LNCAP (cell line): ENCODE data around the gene TRABD.

Experiments used
- TF ChIP-seq, protein P1 (sequence below): fragments of 450-650 bp; IDR thresholded peaks from 2 replicates; pipeline ENCODE4 v1.5.1; 2017; ENCODE audit warnings: mild to moderate bottlenecking

TRABD gene

DNA sequence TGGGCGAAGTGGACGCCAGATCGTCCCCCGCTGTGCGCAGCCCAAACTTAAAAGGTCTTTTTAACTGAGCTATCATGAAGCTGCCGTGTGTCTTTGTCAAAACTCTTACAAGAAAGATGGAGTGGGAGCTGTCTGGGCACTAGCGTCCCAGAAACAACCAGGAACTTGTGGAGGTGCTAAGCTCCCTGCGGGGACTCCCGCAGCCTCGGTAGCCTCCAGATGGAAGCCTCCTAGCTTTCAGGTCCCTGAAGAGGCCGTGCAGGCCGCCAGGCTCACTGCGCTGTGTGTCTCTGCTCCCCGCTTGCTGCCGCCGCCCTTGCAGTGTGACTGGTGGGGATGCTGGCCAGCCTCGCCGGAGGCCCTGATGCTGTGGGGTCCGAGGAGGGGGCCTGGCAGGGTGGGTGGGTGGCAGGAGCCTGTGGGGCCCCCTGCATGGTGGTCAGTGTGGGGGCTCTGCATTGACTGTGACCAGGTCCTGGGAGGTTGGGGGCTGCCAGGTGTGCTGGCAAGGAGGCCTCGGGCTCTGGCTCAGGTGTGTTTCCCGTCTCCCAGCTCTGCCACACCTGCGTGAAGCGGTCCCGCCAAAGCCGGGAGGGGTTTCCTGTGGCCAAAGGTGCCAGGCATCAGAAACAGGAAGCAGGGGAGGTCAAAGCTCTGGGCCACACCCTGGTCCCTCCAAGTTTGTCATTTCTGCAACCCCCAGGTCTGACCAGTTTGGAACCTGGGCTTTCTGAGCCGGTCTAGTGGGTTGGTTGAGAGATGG is 1.2 kb downstream of the TRABD start:
- TF ChIP-seq, protein P1, sequence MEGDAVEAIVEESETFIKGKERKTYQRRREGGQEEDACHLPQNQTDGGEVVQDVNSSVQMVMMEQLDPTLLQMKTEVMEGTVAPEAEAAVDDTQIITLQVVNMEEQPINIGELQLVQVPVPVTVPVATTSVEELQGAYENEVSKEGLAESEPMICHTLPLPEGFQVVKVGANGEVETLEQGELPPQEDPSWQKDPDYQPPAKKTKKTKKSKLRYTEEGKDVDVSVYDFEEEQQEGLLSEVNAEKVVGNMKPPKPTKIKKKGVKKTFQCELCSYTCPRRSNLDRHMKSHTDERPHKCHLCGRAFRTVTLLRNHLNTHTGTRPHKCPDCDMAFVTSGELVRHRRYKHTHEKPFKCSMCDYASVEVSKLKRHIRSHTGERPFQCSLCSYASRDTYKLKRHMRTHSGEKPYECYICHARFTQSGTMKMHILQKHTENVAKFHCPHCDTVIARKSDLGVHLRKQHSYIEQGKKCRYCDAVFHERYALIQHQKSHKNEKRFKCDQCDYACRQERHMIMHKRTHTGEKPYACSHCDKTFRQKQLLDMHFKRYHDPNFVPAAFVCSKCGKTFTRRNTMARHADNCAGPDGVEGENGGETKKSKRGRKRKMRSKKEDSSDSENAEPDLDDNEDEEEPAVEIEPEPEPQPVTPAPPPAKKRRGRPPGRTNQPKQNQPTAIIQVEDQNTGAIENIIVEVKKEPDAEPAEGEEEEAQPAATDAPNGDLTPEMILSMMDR, result no peak

DNA sequence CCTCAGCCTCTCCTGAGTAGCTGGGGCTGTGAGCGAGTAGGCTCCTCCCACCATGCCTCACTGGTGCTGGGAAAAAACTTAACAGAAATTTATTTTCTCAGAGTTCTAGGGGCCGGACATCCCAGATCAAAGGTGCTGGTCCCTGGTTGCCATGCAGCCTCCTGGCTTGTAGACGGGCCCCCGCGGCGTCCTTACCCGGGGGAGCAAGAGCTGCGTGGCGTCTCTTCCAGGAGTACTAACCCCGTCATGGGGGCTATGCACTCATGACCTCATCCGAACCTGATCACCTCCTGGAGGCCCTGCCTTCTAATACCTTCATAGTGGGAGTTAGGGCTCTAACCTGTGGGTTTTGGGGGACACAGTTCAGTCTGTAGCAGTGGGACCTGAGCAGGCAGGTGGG is 2.6 kb downstream of the TRABD start:
- TF ChIP-seq, protein P1, result no peak

- TF ChIP-seq, protein P1, result no peak
Observed at GRCh38 chr22:50189184-50189848, 3.6 kb downstream of the TRABD start.

DNA sequence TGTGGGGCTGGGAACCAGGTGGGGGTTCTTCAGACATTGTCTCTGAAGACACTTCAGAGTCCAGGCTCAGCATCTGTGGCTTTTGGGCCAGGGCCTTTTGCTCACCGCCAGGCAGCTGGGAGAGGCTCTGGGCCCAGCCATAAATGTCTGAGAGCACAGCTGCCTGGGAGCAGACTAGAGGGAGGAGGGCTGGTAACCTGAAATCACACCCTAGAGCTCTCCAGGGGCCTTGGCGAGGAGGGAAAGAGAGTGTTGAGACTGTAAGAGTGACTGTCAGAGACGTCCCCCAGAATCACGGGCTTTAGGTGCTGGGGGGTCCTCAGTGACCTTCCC is 4.1 kb downstream of the TRABD start:
- TF ChIP-seq, protein P1, result no peak

GRCh38 chr22:50190182-50190940 is 4.6 kb downstream of the TRABD start:
- TF ChIP-seq, protein P1, result peak; percentile 53

DNA sequence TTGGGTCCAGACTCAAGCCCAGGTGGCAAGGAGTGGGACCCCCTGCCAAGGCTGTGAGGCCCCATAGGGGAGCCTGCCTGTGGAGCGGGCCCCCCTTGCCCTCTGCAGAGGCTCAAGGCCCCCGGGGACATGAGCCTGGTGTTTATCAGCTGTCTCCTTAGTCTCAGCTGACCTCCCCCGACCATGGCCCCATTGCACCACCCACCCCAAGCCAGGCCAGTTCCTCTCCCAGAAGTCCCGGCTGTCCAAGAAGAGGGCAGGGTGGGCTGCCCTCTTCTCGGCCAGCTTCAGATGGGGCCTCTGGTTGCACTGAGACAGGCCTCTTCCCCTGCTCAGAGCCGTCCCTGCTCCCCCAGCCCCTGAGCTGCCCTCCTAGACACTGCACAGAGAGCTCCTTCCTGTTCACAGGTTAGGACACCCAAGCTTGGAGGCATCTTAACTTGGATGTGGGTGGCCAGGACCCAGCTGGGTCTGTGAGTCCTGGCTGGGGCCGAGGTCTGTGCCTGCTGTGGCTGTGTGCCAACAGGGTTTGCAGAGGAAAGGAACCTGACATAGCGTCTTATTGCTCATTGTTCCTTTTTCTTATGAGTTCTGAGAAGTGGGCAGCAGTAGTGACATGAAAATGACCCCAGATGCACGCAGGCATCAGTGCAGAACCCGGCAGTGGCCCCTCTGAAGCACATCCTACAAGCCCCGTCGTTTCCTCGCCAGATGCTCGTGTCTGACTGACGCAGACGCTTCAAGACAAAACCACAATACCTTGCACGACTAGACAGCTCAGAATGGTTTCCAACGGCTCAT is 5.4 kb downstream of the TRABD start:
- TF ChIP-seq, protein P1, result no peak
